Measurements from ENCODE around the gene MVP.

DNA sequence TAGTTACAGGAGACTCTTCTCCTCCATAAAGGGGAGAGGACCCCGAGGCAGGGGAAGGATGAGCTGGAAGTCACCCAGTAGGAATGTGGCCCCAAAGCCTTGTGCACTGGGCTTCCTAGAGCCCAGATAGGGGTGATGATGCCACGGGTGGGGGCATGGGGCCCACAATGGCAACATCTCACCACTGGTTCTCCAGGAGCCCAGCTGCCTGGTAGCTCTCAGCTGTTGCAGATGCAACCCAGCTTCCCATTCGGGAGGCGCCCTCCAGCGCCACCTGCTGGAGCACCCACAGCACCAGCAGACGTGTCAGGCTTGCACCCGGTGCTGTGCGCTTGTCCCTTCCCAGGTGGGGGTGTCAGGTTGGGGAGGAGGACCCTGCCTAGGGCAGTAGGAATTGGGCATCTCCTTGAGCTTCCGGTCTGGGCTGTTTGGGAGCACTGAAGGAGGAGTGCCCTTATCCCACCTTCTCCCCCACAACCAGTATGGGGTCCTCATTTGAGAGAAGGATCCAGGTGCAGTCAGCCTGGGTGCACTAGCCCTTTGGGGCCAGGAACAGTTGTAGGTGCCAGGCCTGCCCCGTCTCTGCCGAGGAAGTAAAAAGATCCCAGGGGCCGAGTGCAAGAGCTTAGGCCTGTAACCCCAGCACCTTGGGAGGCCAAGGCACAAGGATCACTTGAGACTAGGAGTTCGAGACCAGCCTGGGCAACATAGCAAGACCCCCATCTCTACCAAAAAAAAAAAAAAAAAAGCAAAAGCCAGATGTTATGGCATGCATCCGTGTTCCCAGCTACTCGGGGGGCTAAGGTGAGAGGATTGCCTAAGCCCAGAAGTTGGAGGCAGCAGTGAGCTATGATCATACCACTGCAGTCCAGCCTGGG lies 28.4 kb downstream of the MVP start:
- TF ChIP-seq, protein P1, sequence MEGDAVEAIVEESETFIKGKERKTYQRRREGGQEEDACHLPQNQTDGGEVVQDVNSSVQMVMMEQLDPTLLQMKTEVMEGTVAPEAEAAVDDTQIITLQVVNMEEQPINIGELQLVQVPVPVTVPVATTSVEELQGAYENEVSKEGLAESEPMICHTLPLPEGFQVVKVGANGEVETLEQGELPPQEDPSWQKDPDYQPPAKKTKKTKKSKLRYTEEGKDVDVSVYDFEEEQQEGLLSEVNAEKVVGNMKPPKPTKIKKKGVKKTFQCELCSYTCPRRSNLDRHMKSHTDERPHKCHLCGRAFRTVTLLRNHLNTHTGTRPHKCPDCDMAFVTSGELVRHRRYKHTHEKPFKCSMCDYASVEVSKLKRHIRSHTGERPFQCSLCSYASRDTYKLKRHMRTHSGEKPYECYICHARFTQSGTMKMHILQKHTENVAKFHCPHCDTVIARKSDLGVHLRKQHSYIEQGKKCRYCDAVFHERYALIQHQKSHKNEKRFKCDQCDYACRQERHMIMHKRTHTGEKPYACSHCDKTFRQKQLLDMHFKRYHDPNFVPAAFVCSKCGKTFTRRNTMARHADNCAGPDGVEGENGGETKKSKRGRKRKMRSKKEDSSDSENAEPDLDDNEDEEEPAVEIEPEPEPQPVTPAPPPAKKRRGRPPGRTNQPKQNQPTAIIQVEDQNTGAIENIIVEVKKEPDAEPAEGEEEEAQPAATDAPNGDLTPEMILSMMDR (IDR thresholded peaks at IDR 0.05), result peak; percentile 84 to 95 (median 87)
- TF ChIP-seq POLR2A (IDR thresholded peaks at IDR 0.05), result no peak
